Measurements from ENCODE around the gene ANO10. TPM values are rescaled to one million over a fixed set of nuclear protein-coding genes. Genes with fewer than 3 reads are reported as not detected.

ANO10 gene
- total RNA-seq, 4 donors from 2014 or later, result 20.2 to 29.2 (median 26.1) TPM

- DNase-seq (ENCODE audit: low spot score) (no peak), ATAC-seq (ENCODE audit: low FRiP score) (no peak)
- TF ChIP-seq, protein P1, sequence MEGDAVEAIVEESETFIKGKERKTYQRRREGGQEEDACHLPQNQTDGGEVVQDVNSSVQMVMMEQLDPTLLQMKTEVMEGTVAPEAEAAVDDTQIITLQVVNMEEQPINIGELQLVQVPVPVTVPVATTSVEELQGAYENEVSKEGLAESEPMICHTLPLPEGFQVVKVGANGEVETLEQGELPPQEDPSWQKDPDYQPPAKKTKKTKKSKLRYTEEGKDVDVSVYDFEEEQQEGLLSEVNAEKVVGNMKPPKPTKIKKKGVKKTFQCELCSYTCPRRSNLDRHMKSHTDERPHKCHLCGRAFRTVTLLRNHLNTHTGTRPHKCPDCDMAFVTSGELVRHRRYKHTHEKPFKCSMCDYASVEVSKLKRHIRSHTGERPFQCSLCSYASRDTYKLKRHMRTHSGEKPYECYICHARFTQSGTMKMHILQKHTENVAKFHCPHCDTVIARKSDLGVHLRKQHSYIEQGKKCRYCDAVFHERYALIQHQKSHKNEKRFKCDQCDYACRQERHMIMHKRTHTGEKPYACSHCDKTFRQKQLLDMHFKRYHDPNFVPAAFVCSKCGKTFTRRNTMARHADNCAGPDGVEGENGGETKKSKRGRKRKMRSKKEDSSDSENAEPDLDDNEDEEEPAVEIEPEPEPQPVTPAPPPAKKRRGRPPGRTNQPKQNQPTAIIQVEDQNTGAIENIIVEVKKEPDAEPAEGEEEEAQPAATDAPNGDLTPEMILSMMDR (IDR thresholded peaks at IDR 0.05), result no peak
Measured at GRCh38 chr3:43537225-43537624, 84.6 kb downstream of the ANO10 start.

- ATAC-seq (ENCODE audit: low FRiP score) (no peak), DNase-seq (ENCODE audit: low spot score) (no peak)
- TF ChIP-seq, protein P1 (IDR thresholded peaks at IDR 0.05), result no peak
Measured at GRCh38 chr3:43534675-43535074, 87.1 kb downstream of the ANO10 start.

DNA sequence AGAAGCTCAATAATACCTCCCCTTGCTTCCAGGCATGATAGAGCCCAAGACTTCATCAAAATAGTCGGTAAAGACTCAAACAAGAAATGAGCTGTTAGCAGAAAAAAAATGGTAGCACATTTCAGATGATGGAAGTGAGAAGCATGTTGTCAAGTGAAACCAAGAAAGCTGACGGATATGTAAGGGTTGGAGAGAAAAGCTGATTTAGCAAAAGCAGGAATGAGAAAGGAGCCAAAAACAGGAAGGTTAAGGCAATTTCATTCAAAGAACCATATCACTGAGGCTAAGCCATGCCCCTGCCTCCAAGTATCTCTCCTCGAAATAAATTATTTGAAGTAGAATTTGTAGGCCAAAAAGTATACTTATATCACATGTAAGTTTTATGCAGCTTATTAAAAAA lies 88.8 kb downstream of the ANO10 start:
- TF ChIP-seq, protein P1 (IDR thresholded peaks at IDR 0.05), result no peak
- no peak for DNase-seq (ENCODE audit: low spot score)
- ATAC-seq (ENCODE audit: low FRiP score), result no peak

GRCh38 chr3:43531835-43532234 lies 90.0 kb downstream of the ANO10 start:
- TF ChIP-seq, protein P1 (IDR thresholded peaks at IDR 0.05), result no peak
- ATAC-seq (ENCODE audit: low FRiP score), result no peak
- DNase-seq (ENCODE audit: low spot score), result no peak

DNA sequence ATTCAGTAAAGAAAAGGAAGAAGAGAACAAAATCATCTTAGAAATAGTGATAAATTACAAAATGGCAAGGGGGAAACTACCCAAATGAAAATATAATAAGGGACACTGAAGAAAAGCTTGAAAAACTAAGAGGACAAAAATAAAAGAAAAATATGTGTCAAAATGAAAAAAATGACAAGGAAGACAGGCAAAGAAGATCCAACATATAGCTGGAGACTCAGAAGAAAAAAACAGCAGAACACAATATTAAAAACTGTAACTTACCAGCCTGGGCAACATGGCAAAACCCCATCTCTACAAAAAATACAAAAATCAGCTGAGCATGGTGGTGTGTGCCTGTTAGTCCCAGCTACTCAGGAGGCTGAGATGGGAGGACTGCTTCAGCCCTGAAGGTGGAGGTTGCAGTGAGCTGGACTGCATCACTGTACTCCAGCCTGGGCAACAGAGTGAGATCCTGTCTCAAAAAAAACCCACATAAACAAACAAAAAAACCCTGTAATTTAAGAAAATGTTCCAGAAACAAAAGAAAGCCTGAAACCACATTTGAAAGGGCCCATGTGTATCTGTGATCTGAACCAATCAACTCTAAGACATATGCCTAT lies 93.2 kb downstream of the ANO10 start:
- no peak for ATAC-seq (ENCODE audit: low FRiP score)
- no peak for DNase-seq (ENCODE audit: low spot score)
- TF ChIP-seq, protein P1 (IDR thresholded peaks at IDR 0.05), result no peak

- TF ChIP-seq, protein P1 (IDR thresholded peaks at IDR 0.05), result no peak
- ATAC-seq (ENCODE audit: low FRiP score) (no peak), DNase-seq (ENCODE audit: low spot score) (no peak)
Measured at GRCh38 chr3:43526956-43527355, 94.9 kb downstream of the ANO10 start.

GRCh38 chr3:43525941-43526607 lies 95.7 kb downstream of the ANO10 start:
- TF ChIP-seq, protein P1 (IDR thresholded peaks at IDR 0.05), result no peak
- DNase-seq (ENCODE audit: low spot score) (no peak), ATAC-seq (ENCODE audit: low FRiP score) (no peak)

Measured in omental fat pad (tissue), 4 donors.